K562 (cell line): ENCODE measurements around the gene EHMT2. TPM values are rescaled to one million over a fixed set of nuclear protein-coding genes. Genes with fewer than 3 reads are reported as not detected.

Experiments
- ATAC-seq: fragments of 200-7000 bp; cut with Tn5 transposase; 3 replicates; pipeline ENCODE4 v1.9.1; 2020; ENCODE audit warnings: moderate library complexity
- BruUV-seq: library from RNA; stranded (reverse); fragments of 400-500 nt; replicated peaks from 2 replicates; lab custom pipeline; 2021; lab: Mats Ljungman, UMichigan
- CTCF ChIA-PET: fragments of 300-600 bp; formaldehyde crosslinking; extraction: SDS; loops from one replicate; lab custom pipeline; 2021; ENCODE audit warnings: low intra/inter-chr PET ratio; lab: Yijun Ruan, JAX
- POLR2A ChIA-PET: fragments of 300-600, 350-650 bp; sonication (Branson Sonifier 250); formaldehyde crosslinking; extraction: SDS; loops from one replicate; lab custom pipeline; 2021; ENCODE audit warnings: antibody characterized with exemption, inconsistent platforms; lab: Yijun Ruan, JAX
- DNase-seq, 4 experiments: peaks; one replicate each; pipeline versions ENCODE4 v3.0.0 to v3.0.0-alpha.2; 2011 to 2018; ENCODE audit warnings: low spot score in 3 of 4, mixed read lengths in 3 of 4; ENCODE audit errors: extremely low read depth in 1 of 4
- FAIRE-seq: peaks from 2 replicates; lab custom pipeline; 2011; peaks lifted over from hg19 to GRCh38; lab: Jason Lieb, UNC
- H2AFZ ChIP-seq: 2 replicates; pipeline ENCODE4 v1.6.0; 2011; ENCODE audit warnings: low read depth, low read length, control low read depth, inconsistent platforms
- H3K27ac ChIP-seq: fragments of 200-600 bp; 3 replicates; pipeline ENCODE4 v1.8.0; 2011; ENCODE audit warnings: low read depth, mild to moderate bottlenecking, control low read depth, inconsistent platforms, low read length, moderate library complexity, mixed read lengths; ENCODE audit errors: extremely low read depth
- H3K27me3 ChIP-seq, 2 experiments: fragments of 300-600 bp in 1 of 2; 2 replicates in 1 of 2; 3 replicates in 1 of 2; pipeline versions ENCODE4 v1.6.0 to v1.8.0; 2011; ENCODE audit warnings: inconsistent platforms in 2 of 2, low read length in 2 of 2, mild to moderate bottlenecking in 1 of 2, mixed read lengths in 1 of 2, moderate library complexity in 1 of 2; ENCODE audit not compliant: control insufficient read depth in 2 of 2, insufficient read depth in 2 of 2
- H3K36me3 ChIP-seq: fragments of 300-600 bp; 3 replicates; pipeline ENCODE4 v1.8.0; 2011; ENCODE audit warnings: mild to moderate bottlenecking, low read length, inconsistent platforms; ENCODE audit not compliant: control insufficient read depth, insufficient read depth
- H3K4me1 ChIP-seq, 2 experiments: fragments of 200-600 bp in 1 of 2; replicated peaks in 1 of 2; 2 replicates in 1 of 2; 3 replicates in 1 of 2; pipeline versions ENCODE4 v1.5.1 to v1.8.0; 2011; ENCODE audit warnings: inconsistent platforms in 2 of 2, low read length in 2 of 2, mild to moderate bottlenecking in 1 of 2, mixed read lengths in 1 of 2, moderate library complexity in 1 of 2; ENCODE audit not compliant: control insufficient read depth in 2 of 2, insufficient read depth in 2 of 2
- H3K4me2 ChIP-seq: 2 replicates; pipeline ENCODE4 v1.6.1; 2011; ENCODE audit warnings: low read length, control low read depth, inconsistent platforms, mixed read lengths; ENCODE audit not compliant: insufficient read depth
- H3K4me3 ChIP-seq: fragments of 200-600 bp; sonication (generic), shearing (Covaris generic); 2 replicates; pipeline ENCODE4 v1.5.1; 2016; ENCODE audit warnings: control low read depth, inconsistent platforms
- H3K79me2 ChIP-seq: fragments of 200-600 bp; 3 replicates; pipeline ENCODE4 v1.8.0; 2011; ENCODE audit warnings: low read length, inconsistent platforms; ENCODE audit not compliant: control insufficient read depth, insufficient read depth
- H3K9ac ChIP-seq, 2 experiments: 2 replicates each; pipeline versions ENCODE4 v1.6.0 to v1.6.1; 2011; ENCODE audit warnings: low read depth in 2 of 2, low read length in 2 of 2, control low read depth in 1 of 2, inconsistent platforms in 1 of 2, mild to moderate bottlenecking in 1 of 2, mixed read lengths in 1 of 2; ENCODE audit not compliant: insufficient read depth in 1 of 2
- H3K9me1 ChIP-seq: one replicate; pipeline ENCODE4 v1.6.0; 2011; ENCODE audit warnings: inconsistent platforms, mild to moderate bottlenecking, low read length, moderate library complexity; ENCODE audit not compliant: control insufficient read depth, insufficient read depth
- H3K9me3 ChIP-seq: replicated peaks from 2 replicates; pipeline ENCODE4 v1.5.1; 2011; ENCODE audit warnings: low read depth, low read length, inconsistent platforms; ENCODE audit not compliant: control insufficient read depth, insufficient read depth
- H4K20me1 ChIP-seq: replicated peaks from 2 replicates; pipeline ENCODE4 v1.6.1; 2011; ENCODE audit warnings: low read length, inconsistent platforms, mixed read lengths; ENCODE audit not compliant: control insufficient read depth, insufficient read depth
- BHLHE40 ChIP-seq: IDR thresholded peaks from 2 replicates; pipeline ENCODE4 v1.6.1; 2011; ENCODE audit warnings: low read length, improper control_type of control experiment
- DEAF1 ChIP-seq: fragments of 450-650 bp; formaldehyde crosslinking; IDR thresholded peaks from 2 replicates; pipeline ENCODE4 v1.4.0; 2020; ENCODE audit warnings: mild to moderate bottlenecking, moderate library complexity
- GATAD2A ChIP-seq: fragments of 450-650 bp; IDR thresholded peaks from 2 replicates; pipeline ENCODE4 v1.6.1; 2017
- MTF1 ChIP-seq: fragments of 250-450 bp; sonication (Bioruptor Pico); IDR thresholded peaks from 2 replicates; pipeline ENCODE4 v1.9.0; 2021; ENCODE audit warnings: moderate library complexity, mild to moderate bottlenecking, inconsistent platforms, borderline replicate concordance
- NUFIP1 ChIP-seq: fragments of 450-650 bp; IDR thresholded peaks from 2 replicates; pipeline ENCODE4 v1.6.1; 2018; ENCODE audit not compliant: partially characterized antibody
- TOE1 ChIP-seq, 2 experiments: fragments of 450-650 bp in 1 of 2; sonication (generic) in 1 of 2; formaldehyde crosslinking in 1 of 2; IDR thresholded peaks; 2 replicates each; pipeline versions ENCODE4 v1.7.1 to v1.8.0; 2016 to 2022; ENCODE audit warnings: borderline replicate concordance in 2 of 2, mild to moderate bottlenecking in 2 of 2, antibody characterized with exemption in 1 of 2, inconsistent platforms in 1 of 2, low read depth in 1 of 2, missing genetic modification reagents in 1 of 2, moderate library complexity in 1 of 2
- USF1 ChIP-seq: sonication (generic); formaldehyde crosslinking; IDR thresholded peaks from 2 replicates; pipeline ENCODE4 v1.9.0; 2022; ENCODE audit warnings: mild to moderate bottlenecking, missing genetic modification reagents
- ZNF507 ChIP-seq: conservative IDR thresholded peaks from 2 replicates; pipeline ENCODE4 v1.6.1; 2017; ENCODE audit warnings: missing genetic modification characterization, missing compliant biosample characterization
- ZNF551 ChIP-seq: fragments of 250-450 bp; sonication (Bioruptor Pico); IDR thresholded peaks from 2 replicates; pipeline ENCODE4 v1.5.0; 2021; ENCODE audit warnings: mild to moderate bottlenecking, moderate library complexity
- WGBS: fragments of 100-300 bp; shearing (Covaris generic); methylation state at CpG from one replicate; pipeline ENCODE4 v1.1.6; 2016; ENCODE audit warnings: low coverage, mixed read lengths; ENCODE audit not compliant: insufficient coverage; ENCODE audit errors: missing lambda C conversion rate; 5-methylcytosine and 5-hydroxymethylcytosine counted together
- in situ Hi-C: fragments of 300-500 bp; cut with MboI; formaldehyde crosslinking; loops from 4 replicates; pipeline ENCODE4 v1.15.0; 2018; ENCODE audit warnings: inconsistent platforms, mixed read lengths
- intact Hi-C: fragments of 100-400 bp; cut with micrococcal nuclease; formaldehyde crosslinking; loops from 2 replicates; pipeline ENCODE4 v1.14.2; 2022
- polyA plus RNA-seq, 8 experiments: library from polyadenylated mRNA; depleted of rRNA in 4 of 8; stranded (reverse) in 5 of 8; unstranded in 3 of 8; fragments of >200 nt; fragmentation: Nextera tagmentation in 2 of 8; fragmentation: Illumina TruSeq in 1 of 8; extraction: Ambion mirVana in 2 of 8; extraction: Trizol in 1 of 8; gene quantifications; 2 replicates each; pipeline versions ENCODE4 v1.2.1 to v1.2.3, GENCODE V29; 2011 to 2014; ENCODE audit warnings: inconsistent platforms in 1 of 8, missing spikeins in 1 of 8
- total RNA-seq, 7 experiments: library from RNA; depleted of rRNA in 6 of 7; stranded (reverse); fragments of >200 nt in 6 of 7; fragmentation: Illumina TruSeq in 2 of 7; extraction: Trizol in 2 of 7; gene quantifications; 2 replicates each; pipeline versions ENCODE4 v1.2.1 to v1.2.3, GENCODE V29; 2011 to 2021; ENCODE audit warnings: low replicate concordance in 1 of 7
- TF ChIP-seq, protein P1 (sequence below): sonication (generic); formaldehyde crosslinking; IDR thresholded peaks from 2 replicates; pipeline ENCODE4 v1.5.0; 2020; ENCODE audit warnings: missing genetic modification reagents
- TF ChIP-seq, protein P2 (sequence below): sonication (generic); formaldehyde crosslinking; IDR thresholded peaks from 2 replicates; pipeline ENCODE4 v1.8.1; 2022; ENCODE audit warnings: missing genetic modification reagents
- TF ChIP-seq, protein P3 (sequence below): fragments of 200-800 bp; sonication (Bioruptor generic); IDR thresholded peaks from 2 replicates; pipeline ENCODE4 v1.6.1; 2016; ENCODE audit warnings: missing genetic modification characterization, missing compliant biosample characterization

The EHMT2 gene
- total and polyA plus RNA-seq, 9 of the 15 experiments (the other 6 are each of a cell fraction or from before 2014, with no cell fraction given) = 2.1 to 63.8 (median 38.5) TPM

DNA sequence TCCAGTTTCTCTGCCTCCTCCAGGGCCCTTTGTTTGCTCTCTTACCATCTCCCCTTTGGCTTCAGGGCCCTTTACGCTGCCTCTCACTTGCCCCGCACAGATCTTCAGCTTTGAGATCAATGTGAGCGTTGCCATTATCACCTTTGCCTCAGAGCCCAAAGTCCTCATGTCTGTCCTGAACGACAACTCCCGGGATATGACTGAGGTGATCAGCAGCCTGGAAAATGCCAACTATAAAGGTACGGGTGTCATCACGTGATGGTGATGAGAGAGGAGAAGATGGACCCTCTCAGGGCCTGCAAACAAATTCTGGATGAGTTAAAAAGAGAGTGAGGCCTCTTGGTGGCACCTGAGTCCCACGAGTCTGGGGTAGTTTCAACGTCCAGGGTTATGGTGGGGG, 38.3 kb upstream of the EHMT2 start:
- intact Hi-C loops = no loop called here
- no peak overlapping the region for H3K27ac ChIP-seq
- H4K20me1 ChIP-seq = no peaks in the 10 kb centered on the region
- ChIA-PET CTCF (no interaction called here), POLR2A (interaction anchor here (0.5 to 1.5 kb wide), 5 partner anchors 10 to 73 kb away, joined by 3 to 5 read pairs (median 3); partner anchors contain the start of genes CFB and NEU1)
- no peak for FAIRE-seq
- no peak for ATAC-seq
- H3K9ac ChIP-seq = no peak overlapping the region
- peaks cover 7 to 9% of the 10 kb centered on the region in 2 experiments; a peak in 4 of 5 replicates for H3K4me1 ChIP-seq
- 0 out of 2 replicates have a peak overlapping the region, but pooled peaks have one; percentile 15 for H2AFZ ChIP-seq
- H3K36me3 ChIP-seq = no peaks in the 10 kb centered on the region
- no peak for DNase-seq
- no peaks in the 10 kb centered on the region for H3K9me1 ChIP-seq
- in situ Hi-C loops = no loop called here
- H3K27me3 ChIP-seq = peaks cover 8 to 12% of the 10 kb centered on the region in 2 experiments; a peak in 2 of 5 replicates
- 30% methylated on average over 9 of the region's 9 CpGs for WGBS
- no peaks in the 10 kb centered on the region for H3K9me3 ChIP-seq
- no peak overlapping the region for H3K4me3 ChIP-seq
- H3K4me2 ChIP-seq = no peak overlapping the region
- no TSS peak for BruUV-seq
- H3K79me2 ChIP-seq = no peaks in the 10 kb centered on the region
- TF ChIP-seq USF1 (CRISPR knock-in tag) (peak; percentile 49), TOE1 (IDR thresholded peaks at IDR 0.05; ENCODE audit: borderline replicate concordance) (peak; percentile 27; the same call in 1 of the 2 replicates), TOE1 (CRISPR knock-in tag; IDR thresholded peaks at IDR 0.05; ENCODE audit: borderline replicate concordance, low read depth) (no peak), ZNF507 (tag) (no peak), BHLHE40 (0 out of 2 replicates have a peak, but pooled peaks have one; percentile 22), MTF1 (CRISPR knock-in tag) (no peak), GATAD2A (no peak), DEAF1 (no peak), ZNF551 (CRISPR knock-in tag) (no peak), NUFIP1 (no peak)
- TF ChIP-seq, protein P1, sequence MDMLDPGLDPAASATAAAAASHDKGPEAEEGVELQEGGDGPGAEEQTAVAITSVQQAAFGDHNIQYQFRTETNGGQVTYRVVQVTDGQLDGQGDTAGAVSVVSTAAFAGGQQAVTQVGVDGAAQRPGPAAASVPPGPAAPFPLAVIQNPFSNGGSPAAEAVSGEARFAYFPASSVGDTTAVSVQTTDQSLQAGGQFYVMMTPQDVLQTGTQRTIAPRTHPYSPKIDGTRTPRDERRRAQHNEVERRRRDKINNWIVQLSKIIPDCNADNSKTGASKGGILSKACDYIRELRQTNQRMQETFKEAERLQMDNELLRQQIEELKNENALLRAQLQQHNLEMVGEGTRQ (CRISPR knock-in tag) = peak; percentile 53
- TF ChIP-seq, protein P2, sequence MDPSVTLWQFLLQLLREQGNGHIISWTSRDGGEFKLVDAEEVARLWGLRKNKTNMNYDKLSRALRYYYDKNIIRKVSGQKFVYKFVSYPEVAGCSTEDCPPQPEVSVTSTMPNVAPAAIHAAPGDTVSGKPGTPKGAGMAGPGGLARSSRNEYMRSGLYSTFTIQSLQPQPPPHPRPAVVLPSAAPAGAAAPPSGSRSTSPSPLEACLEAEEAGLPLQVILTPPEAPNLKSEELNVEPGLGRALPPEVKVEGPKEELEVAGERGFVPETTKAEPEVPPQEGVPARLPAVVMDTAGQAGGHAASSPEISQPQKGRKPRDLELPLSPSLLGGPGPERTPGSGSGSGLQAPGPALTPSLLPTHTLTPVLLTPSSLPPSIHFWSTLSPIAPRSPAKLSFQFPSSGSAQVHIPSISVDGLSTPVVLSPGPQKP (CRISPR knock-in tag) = no peak
- TF ChIP-seq, protein P3, sequence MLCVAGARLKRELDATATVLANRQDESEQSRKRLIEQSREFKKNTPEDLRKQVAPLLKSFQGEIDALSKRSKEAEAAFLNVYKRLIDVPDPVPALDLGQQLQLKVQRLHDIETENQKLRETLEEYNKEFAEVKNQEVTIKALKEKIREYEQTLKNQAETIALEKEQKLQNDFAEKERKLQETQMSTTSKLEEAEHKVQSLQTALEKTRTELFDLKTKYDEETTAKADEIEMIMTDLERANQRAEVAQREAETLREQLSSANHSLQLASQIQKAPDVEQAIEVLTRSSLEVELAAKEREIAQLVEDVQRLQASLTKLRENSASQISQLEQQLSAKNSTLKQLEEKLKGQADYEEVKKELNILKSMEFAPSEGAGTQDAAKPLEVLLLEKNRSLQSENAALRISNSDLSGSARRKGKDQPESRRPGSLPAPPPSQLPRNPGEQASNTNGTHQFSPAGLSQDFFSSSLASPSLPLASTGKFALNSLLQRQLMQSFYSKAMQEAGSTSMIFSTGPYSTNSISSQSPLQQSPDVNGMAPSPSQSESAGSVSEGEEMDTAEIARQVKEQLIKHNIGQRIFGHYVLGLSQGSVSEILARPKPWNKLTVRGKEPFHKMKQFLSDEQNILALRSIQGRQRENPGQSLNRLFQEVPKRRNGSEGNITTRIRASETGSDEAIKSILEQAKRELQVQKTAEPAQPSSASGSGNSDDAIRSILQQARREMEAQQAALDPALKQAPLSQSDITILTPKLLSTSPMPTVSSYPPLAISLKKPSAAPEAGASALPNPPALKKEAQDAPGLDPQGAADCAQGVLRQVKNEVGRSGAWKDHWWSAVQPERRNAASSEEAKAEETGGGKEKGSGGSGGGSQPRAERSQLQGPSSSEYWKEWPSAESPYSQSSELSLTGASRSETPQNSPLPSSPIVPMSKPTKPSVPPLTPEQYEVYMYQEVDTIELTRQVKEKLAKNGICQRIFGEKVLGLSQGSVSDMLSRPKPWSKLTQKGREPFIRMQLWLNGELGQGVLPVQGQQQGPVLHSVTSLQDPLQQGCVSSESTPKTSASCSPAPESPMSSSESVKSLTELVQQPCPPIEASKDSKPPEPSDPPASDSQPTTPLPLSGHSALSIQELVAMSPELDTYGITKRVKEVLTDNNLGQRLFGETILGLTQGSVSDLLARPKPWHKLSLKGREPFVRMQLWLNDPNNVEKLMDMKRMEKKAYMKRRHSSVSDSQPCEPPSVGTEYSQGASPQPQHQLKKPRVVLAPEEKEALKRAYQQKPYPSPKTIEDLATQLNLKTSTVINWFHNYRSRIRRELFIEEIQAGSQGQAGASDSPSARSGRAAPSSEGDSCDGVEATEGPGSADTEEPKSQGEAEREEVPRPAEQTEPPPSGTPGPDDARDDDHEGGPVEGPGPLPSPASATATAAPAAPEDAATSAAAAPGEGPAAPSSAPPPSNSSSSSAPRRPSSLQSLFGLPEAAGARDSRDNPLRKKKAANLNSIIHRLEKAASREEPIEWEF (CRISPR knock-in tag) = no peak
